Testis (tissue), 3 donors: ENCODE data around the gene RIOK1. TPM values are rescaled to one million over a fixed set of nuclear protein-coding genes. Genes with fewer than 3 reads are reported as not detected.

Source experiments
- DNase-seq: peaks from one replicate; pipeline ENCODE4 v3.0.0-alpha.2; 2019
- H3K27ac ChIP-seq, 2 donors: fragments of 200-600 bp; sonication (generic); one replicate each; pipeline ENCODE4 v1.5.1; 2019
- H3K27me3 ChIP-seq: fragments of 200-600 bp; sonication (generic); one replicate; pipeline ENCODE4 v1.5.1; 2019
- H3K36me3 ChIP-seq: fragments of 200-600 bp; sonication (generic); one replicate; pipeline ENCODE4 v1.5.1; 2017; ENCODE audit warnings: low read depth; ENCODE audit errors: missing control alignments
- H3K4me1 ChIP-seq: fragments of 200-600 bp; sonication (generic); one replicate; pipeline ENCODE4 v1.5.1; 2019
- H3K4me3 ChIP-seq, 2 donors: fragments of 200-600 bp; sonication (generic); one replicate each; pipeline ENCODE4 v1.5.1; 2017 to 2019
- H3K9me3 ChIP-seq: fragments of 200-600 bp; sonication (generic); one replicate; pipeline ENCODE4 v1.5.1; 2017
- POLR2A ChIP-seq: fragments of 450-650 bp; IDR thresholded peaks from one replicate; pipeline ENCODE4 v1.6.1; 2017; ENCODE audit warnings: antibody characterized with exemption, mild to moderate bottlenecking, moderate library complexity
- WGBS, 2 donors: methylation state at CpG; one replicate each; pipeline ENCODE4 v1.1.5; 2018; 5-methylcytosine and 5-hydroxymethylcytosine counted together
- intact Hi-C: fragments of 100-400 bp; cut with DNase I; formaldehyde crosslinking; loops from one replicate; pipeline ENCODE4 v1.15.1; 2023; ENCODE audit warnings: low total_unique reads
- polyA plus RNA-seq: library from polyadenylated mRNA; stranded (reverse); fragments of 350-450 nt; fragmentation: Illumina TruSeq; extraction: RNeasy Lipid Tissue Mini Kit (QIAGEN cat#74804); gene quantifications from one replicate; pipeline ENCODE4 v1.2.3, GENCODE V29; 2014; ENCODE audit warnings: low read depth, low replicate concordance; ENCODE audit not compliant: insufficient read depth
- total RNA-seq, 2 donors: library from RNA; depleted of rRNA; stranded (reverse); fragments of >200 nt; gene quantifications; one replicate each; pipeline ENCODE4 v1.2.3, GENCODE V29; 2016
- TF ChIP-seq, protein P1 (sequence below), 3 experiments: fragments of 450-650 bp in 2 of 3; fragments of 200-600 bp in 1 of 3; sonication (generic) in 1 of 3; IDR thresholded peaks; one replicate each; pipeline ENCODE4 v1.5.1; 2016 to 2019; ENCODE audit warnings: antibody characterized with exemption in 3 of 3, mild to moderate bottlenecking in 2 of 3, moderate library complexity in 1 of 3

RIOK1 gene
- total and polyA plus RNA-seq, 3 donors from 2014 or later: 25.1 to 37.5 (median 29.8) TPM

DNA sequence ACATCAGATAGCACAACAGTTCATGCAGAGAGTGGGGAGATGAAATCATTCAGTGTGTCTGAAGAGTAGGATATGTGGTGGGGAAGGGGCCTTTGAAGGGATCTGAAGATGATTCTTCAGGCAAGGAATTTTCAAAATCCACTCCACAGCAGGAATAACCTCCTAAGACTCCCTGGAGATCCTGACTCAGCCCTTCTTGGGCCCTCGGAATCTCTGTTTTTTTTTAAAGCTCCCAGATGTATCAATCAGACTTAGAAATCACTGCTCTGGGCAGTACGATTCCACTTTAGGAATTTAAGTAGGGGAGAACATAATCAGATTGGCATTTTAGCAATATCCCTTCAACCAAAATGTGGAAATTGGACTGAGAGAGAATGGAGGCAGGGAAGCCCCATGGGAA is 55.5 kb downstream of the RIOK1 start:
- H3K4me1 ChIP-seq: no peaks in the 10 kb centered on the region
- no peaks in the 10 kb centered on the region for H3K27me3 ChIP-seq
- 47 to 50% methylated on average over 2 of the region's 2 CpGs for WGBS, 2 donors
- intact Hi-C loops: no loop called here
- H3K9me3 ChIP-seq: no peaks in the 10 kb centered on the region
- no peaks in the 10 kb centered on the region for H3K36me3 ChIP-seq
- DNase-seq: no peak
- H3K4me3 ChIP-seq: no peak overlapping the region
- no peak overlapping the region for H3K27ac ChIP-seq
- TF ChIP-seq, protein P1, sequence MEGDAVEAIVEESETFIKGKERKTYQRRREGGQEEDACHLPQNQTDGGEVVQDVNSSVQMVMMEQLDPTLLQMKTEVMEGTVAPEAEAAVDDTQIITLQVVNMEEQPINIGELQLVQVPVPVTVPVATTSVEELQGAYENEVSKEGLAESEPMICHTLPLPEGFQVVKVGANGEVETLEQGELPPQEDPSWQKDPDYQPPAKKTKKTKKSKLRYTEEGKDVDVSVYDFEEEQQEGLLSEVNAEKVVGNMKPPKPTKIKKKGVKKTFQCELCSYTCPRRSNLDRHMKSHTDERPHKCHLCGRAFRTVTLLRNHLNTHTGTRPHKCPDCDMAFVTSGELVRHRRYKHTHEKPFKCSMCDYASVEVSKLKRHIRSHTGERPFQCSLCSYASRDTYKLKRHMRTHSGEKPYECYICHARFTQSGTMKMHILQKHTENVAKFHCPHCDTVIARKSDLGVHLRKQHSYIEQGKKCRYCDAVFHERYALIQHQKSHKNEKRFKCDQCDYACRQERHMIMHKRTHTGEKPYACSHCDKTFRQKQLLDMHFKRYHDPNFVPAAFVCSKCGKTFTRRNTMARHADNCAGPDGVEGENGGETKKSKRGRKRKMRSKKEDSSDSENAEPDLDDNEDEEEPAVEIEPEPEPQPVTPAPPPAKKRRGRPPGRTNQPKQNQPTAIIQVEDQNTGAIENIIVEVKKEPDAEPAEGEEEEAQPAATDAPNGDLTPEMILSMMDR (IDR thresholded peaks at IDR 0.05): no peak
- no peak for TF ChIP-seq POLR2A

DNA sequence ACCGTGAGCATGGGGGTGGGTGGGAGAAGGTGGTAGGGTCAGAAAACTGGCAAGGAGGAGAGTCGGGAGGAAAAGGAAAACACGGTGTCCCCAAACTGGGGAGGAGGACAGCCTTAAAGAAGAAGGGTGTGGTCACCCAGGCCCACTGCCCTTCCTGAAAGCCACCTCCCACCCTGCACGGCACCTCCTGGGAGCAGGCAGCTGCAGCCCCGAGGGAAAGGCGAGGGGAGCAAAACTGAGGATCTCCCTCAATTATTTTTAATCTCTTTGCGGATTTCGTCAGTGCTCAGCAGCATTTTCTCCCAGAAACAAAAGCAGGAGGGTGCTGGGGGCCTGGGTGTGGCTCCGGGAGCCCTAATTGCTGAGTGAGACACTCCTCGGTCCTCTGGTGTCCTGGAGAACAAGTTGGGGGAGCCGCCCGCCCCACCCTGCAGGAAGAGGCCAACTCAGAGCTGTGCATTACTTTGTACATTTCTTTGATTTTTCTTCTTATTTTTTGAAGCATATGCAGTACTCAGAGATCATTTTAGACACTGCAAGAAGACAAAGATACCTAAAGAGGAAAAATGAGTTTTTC is 56.4 kb downstream of the RIOK1 start:
- intact Hi-C loops: no loop called here
- H3K4me3 ChIP-seq: no peak overlapping the region
- no peaks in the 10 kb centered on the region for H3K4me1 ChIP-seq
- no peak for DNase-seq
- no peaks in the 10 kb centered on the region for H3K36me3 ChIP-seq
- no peaks in the 10 kb centered on the region for H3K9me3 ChIP-seq
- no peak overlapping the region for H3K27ac ChIP-seq
- no peak for TF ChIP-seq POLR2A
- TF ChIP-seq, protein P1 (IDR thresholded peaks at IDR 0.05): no peak
- no peaks in the 10 kb centered on the region for H3K27me3 ChIP-seq
- WGBS, 2 donors: 60 to 63% methylated on average over 12 of the region's 12 CpGs

DNA sequence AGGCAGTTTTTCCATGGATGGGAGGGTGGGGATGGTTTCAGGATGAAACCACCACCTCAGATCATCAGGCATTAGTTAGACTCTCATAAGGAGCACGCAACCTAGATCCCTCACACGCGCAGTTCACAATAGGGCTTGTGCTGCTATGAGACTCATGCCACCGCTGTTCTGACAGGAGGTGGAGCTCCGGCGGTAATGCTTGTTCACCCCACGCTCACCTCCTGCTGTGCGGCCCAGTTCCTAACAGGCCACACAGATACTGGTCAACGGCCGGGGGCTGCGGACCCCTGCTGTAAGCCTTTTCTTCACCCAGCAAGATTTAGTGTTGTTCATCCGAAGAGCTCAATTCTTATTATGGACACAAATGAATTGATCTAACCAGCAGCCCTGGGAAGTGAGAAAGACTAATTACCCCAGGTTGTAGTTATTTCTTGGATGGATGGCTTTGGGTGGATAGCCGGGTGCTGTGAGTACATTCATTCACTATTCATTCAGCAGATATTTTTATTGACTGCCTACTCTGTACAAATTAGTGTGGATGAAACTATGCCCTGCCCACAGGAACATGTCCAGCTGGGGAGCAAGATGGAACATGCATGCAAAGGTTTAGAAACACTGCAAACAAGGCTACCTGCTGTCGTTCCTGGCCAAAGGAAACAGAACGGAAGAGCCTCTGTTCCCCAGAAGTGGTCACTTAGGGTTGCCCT is 57.2 kb downstream of the RIOK1 start:
- Histone ChIP-seq H3K4me3 (no peak overlapping the region), H3K36me3 (no peaks in the 10 kb centered on the region), H3K9me3 (no peaks in the 10 kb centered on the region), H3K27ac (no peak overlapping the region), H3K4me1 (no peaks in the 10 kb centered on the region), H3K27me3 (no peaks in the 10 kb centered on the region)
- DNase-seq: no peak
- 72 to 74% methylated on average over 14 to 15 of the region's 15 CpGs for WGBS, 2 donors
- intact Hi-C loops: no loop called here
- TF ChIP-seq, protein P1 (IDR thresholded peaks at IDR 0.05): no peak
- no peak for TF ChIP-seq POLR2A

DNA sequence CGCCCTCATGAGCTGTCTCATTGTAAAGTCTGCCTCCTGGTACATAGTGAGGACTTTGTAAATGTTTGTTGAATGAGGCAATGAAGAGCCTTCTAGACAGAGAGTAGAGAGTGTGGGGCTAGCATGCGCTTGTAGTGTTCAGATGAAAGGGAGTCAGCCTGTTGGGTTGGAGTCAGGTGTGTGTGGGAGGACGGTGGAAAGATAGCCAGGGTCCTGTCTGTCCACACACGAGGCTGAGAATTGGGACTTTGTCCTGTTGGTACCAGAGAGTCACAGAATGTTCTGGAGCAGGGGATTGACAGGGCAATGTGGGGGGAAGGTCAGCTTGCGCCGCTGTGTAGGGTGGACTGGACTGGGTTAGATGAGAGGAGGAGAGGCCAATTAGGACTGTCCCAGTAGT is 58.6 kb downstream of the RIOK1 start:
- no peaks in the 10 kb centered on the region for H3K36me3 ChIP-seq
- no peak for DNase-seq
- no peaks in the 10 kb centered on the region for H3K27me3 ChIP-seq
- intact Hi-C loops: no loop called here
- no peak overlapping the region for H3K27ac ChIP-seq
- H3K4me3 ChIP-seq: no peak overlapping the region
- no peaks in the 10 kb centered on the region for H3K4me1 ChIP-seq
- no peak for TF ChIP-seq POLR2A
- TF ChIP-seq, protein P1 (IDR thresholded peaks at IDR 0.05): no peak
- no peaks in the 10 kb centered on the region for H3K9me3 ChIP-seq
- 72 to 77% methylated on average over 6 of the region's 6 CpGs for WGBS, 2 donors

DNA sequence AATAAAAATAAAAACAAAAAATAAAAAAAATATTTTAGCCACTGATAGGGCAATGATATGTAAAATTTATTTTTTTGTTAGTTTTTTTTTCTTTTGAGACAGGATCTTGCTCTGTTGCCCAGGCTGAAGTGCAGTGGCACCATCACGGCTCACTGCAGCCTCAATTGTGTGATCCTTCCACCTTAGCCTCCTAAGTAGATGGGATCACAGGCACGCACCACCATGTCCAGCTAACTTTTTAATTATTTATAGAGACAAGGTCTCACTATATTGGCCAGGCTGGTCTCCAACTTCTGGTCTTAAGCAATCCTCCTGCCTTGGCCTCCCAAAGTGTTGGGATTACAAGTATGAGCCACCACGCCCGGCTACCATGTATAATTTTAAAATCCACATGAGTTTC is 59.4 kb downstream of the RIOK1 start:
- Histone ChIP-seq H3K4me3 (no peak overlapping the region), H3K36me3 (no peaks in the 10 kb centered on the region), H3K4me1 (no peaks in the 10 kb centered on the region), H3K27me3 (no peaks in the 10 kb centered on the region), H3K27ac (no peak overlapping the region), H3K9me3 (no peaks in the 10 kb centered on the region)
- WGBS, 2 donors: 85 to 91% methylated on average over 4 of the region's 4 CpGs
- no peak for DNase-seq
- intact Hi-C loops: no loop called here
- TF ChIP-seq POLR2A: no peak
- TF ChIP-seq, protein P1 (IDR thresholded peaks at IDR 0.05): no peak
